ENCODE measurements around the gene PCBP4.
"Not testable (repeated sequence)": the region's sequence is repeated elsewhere in the genome, so short reads cannot be mapped to it uniquely, and the experiment has no call there.

Gene PCBP4

DNA sequence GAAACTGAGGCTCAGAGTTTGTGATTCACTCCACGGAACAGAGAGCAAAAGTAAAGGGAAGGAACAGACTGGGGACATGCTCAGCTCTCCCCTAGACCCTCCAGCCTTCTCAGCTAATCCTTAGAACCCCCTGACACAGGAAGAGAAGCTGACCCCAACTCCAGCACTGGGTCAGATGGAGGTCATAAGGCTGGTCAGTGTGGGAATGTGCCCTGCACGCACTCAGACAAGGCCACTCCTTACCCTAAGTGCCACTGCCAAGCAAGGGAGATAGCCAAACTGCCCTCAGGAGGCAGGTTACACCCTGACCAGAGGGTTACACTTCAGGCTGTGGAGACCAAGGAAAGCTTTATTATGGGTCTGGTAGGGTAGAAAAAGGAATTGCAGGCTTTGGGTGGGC, 27.3 kb upstream of the PCBP4 start:
- no peak for DNase-seq (ENCODE audit: low read depth in 2 of 2)

DNA sequence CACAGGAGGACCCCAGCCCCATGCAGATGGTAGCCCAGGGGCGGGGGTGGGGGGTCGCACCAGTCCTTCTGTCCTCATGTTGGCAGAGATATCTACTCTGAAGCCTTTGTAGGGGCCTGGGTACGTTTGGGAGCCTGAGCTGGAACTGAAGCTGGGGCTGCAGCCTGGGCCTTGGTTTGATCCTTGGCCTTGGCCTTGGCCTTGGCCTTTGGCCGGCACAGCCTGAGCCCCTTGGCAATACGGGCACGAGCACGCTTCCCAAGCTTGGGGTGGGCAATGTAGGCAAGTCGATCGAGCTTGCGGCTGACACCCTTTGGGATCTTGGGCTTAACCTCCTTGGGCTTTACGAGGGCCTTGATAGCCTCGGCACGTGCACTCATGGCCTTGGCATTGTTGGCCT, 26.4 kb upstream of the PCBP4 start:
- not testable (repeated sequence) for DNase-seq (ENCODE audit: low read depth in 2 of 2)

DNA sequence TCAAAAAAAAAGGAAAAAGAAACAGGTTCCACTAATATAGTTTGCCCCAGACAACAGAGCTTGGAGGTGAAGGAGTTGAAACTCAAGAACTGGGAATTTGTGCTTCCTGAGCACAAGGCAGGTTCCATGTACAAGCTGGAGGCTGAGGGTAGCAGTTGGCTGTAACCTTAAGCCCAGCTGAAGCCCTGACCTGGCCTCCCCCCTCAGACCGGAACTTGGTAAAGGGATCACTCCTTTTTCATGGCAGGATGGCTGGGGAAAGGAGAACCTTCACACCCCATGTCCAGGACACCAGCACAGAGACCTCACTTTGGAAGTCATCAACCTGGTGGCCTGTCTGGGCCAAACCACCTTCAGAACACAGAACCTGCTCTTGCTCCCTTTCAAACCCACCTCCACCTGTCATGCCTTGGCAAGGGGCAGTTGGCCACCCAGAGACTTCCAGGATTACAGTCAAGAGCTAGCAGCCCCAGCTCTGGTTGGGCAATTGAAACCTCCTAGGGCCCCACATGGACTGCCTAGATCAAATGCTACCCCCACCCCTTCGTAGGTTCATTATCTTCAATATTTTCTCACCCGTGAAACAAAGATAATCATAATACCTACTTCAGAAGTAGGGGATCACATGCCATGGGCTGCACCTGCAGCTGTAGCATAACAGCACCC, 24.9 kb upstream of the PCBP4 start:
- DNase-seq (ENCODE audit: low read depth in 2 of 2) = no peak

DNA sequence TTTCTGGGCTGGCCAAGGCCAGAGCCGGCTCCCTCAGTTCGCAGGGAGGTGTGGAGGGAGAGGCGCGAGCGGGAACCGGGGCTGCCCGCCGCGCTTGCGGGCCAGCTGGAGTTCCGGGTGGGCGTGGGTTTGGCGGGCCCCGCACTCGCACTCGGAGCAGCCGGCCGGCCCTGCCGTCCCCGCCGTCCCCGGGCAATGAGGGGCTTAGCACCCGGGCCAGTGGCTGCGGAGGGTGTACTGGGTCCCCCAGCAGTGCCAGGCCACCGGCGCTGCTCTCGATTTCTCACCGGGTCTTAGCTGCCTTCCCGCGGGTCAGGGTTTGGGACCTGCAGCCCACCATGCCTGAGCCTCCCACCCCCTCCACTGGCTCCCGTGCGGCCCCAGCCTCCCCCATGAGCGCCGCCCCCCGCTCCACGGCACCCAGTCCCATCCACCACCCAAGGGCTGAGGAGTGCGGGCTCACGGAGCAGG, 23.3 kb upstream of the PCBP4 start:
- DNase-seq (ENCODE audit: low read depth in 2 of 2) = not testable (repeated sequence)

DNA sequence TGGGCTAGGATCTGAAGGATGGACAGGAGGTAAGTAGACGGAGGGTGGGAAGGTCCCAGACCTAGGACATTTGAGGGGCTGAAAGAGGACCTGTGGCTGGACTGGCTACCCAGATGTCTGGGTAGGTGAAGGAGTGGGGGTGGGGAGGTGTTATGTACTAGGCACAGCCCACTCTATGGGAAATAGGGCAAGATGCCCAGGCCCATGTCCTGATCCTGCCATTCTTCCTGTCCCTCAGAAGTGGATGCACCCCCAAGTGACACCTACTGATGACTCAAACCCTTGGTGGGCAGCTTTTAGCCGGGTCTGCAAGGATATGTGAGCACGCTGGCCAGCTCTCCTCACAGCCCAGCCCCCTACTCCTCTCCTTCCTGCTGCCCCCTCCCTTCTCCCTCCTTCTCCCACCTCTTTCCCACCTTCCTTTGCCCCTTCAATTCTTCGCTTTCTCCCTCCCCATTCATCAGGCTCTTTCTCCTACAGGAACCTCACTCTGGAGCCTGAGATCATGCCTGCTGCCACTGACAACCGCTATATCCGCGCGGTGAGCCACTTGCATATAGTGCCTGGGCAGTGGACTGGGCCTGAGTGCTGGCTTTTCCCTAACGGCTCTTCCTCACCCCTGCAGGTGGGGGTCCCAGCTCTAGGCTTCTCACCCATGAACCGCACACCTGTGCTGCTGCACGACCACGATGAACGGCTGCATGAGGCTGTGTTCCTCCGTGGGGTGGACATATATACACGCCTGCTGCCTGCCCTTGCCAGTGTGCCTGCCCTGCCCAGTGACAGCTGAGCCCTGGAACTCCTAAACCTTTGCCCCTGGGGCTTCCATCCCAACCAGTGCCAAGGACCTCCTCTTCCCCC, 21.3 kb upstream of the PCBP4 start:
- DNase-seq (ENCODE audit: low read depth in 2 of 2) = no peak

DNA sequence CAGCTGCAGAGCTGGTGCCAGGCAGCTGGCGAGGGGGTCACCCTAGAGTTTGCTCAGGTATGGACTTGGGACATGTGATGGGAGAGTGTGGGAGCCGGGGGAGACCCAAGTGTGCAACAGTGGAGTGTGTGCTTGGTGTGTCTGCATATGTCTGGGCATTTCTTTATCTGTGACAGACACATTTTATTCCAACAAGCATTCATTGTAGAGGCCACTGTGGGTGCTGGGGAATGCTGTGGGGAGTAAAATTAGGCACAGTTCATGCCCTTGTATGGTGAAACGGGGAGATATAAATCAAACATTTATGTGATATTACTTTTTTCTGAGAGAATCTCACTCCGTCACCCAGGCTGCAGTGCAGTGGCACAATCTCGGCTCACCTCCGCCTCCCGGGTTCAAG, 20.3 kb upstream of the PCBP4 start:
- no peak for DNase-seq (ENCODE audit: low read depth in 2 of 2)

DNA sequence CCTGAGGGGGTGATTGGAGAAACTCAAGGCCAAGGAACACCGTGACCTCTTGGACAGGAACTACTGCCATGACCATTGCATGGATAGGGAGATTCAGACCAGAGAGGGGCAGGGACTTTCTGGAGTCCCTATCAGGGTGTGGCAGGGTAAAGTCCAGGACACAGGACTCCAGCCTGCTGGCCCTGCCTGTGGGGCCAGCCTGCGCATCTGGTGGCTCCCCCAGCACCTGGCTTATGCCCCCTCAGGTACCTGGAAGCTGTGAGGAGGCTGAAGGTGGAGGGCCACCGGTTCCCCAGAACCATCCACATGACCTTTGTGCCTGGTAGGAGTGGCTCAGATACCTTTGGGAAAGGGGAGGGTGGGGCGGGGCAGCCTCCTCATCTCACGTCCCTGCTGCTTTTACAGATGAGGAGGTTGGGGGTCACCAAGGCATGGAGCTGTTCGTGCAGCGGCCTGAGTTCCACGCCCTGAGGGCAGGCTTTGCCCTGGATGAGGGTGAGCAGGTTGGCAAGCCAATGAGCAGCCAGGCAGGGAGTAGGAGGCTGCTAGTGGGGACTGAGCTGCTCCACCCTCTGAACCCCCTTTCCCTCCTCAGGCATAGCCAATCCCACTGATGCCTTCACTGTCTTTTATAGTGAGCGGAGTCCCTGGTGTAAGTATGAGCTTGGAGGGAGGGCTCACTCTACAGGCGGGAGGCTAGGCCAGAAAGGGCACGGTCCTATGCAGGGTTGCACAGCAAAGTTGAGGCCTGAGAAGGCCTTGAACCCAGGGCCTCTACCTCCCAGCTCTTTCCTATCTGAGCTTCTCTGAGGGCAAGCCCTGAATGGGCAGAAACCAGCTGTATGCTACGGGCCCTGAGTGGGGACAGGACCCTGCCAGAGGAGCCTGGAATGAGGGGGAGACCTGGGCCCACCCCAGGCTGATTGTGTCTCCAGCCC, 19.0 kb upstream of the PCBP4 start:
- DNase-seq (ENCODE audit: low read depth in 2 of 2) = no peak

DNA sequence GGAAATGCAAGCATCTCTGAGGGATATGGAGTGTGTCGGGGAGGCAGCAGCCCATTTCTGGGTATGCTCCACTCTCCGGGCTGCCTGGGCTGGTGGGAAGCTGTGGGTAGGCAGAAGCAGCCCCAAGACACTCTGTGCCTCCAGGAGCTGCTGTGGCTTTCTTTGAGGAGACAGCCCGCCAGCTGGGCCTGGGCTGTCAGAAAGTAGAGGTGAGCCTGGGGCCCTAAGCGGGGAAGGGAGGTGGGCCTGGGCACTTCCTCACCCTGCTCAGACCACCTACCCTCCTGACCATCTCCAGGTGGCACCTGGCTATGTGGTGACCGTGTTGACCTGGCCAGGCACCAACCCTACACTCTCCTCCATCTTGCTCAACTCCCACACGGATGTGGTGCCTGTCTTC, 17.8 kb upstream of the PCBP4 start:
- no peak for DNase-seq (ENCODE audit: low read depth in 2 of 2)

DNA sequence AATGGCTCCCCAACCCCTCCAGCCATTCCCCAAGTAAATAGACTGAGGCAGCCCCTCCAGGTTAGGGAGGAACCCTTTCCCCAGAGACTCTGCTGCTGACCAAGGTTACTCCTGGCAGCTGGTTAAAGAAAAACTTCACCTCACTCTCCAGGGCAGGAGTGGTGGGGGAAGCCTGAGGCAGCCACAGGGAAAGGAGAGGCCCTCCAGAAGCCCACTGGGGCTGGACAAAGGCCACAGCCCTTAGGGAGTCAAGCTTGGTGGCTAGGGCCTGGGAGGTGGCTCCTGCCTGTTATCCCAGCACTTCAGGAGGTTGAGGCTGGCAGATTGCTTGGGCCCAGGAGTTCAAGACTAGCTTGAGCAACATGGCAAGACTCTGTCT, 17.0 kb upstream of the PCBP4 start:
- no peak for DNase-seq (ENCODE audit: low read depth in 2 of 2)

DNA sequence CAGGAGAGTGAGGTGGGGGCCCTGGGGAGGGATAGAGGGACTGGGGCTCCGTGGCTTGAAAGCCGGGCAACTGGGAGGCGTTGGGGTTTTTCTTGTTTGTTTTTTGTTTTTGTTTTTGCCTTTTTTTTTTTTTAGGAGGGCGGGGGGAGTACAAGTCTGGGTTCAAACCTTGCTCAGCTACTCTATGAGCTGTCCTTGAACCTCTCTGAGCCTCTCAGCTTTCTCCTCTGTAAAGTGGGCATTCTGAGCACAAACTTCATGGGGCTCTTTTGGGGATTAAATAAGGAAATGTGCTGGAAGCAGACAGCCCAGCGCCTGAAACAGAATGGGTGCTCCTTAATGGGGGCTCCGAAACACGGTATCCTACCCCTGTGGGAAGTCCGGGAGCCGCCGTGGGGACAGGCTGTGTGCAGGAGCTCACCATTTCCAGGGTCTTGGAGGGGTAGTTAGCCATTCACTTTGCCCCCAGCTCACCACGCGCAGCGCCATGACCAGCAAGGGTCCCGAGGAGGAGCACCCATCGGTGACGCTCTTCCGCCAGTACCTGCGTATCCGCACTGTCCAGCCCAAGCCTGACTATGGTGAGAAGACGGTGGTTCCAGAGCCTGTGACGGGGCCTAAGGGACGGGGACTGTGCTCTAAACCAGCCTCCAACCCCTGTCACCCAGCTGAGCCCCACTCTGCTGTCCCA, 16.5 kb upstream of the PCBP4 start:
- DNase-seq (ENCODE audit: low read depth in 2 of 2) = no peak

DNA sequence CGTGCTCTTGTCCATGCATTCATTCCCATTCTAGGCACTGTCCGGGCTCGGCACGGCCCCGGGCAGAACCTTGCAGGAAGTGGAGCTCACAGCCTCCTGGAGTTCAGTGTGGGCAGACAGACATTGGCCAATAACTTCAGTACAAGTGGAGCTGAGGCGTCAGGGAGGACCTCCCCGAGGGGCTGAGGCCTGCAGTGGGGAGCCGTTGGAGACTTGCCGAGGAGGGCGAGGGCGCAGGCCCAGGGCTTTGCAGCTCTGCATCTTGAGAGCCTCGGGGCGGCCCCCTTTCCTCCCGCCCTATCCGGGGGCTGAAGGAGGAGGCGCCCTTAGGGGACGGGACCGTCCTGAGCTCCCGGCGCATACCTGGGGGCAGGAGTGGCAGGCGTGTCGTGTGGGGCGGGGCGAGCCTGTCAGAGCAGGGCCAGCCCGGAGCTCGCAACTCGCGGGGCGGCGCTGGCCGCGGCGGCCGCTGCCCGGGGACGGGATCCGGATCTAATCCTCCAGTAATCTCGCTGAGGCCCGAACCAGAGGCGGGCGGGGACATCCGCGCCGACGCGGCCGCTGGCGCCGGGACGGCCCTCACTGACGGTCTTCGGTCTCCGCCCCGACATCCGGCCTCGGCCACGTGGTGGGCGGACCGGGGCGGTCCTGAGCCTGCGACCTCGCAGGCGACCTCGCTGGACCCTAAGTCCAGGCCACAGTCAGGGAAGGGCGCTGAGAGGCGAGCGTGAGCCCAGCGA, 15.8 kb upstream of the PCBP4 start, which contains the start of gene ACY1:
Gene ACY1, plus strand, starts transcription at position 698 of the 740 bp plus-strand sequence. CDS start 530 bp downstream, outside the sequence.
- peak; percentile 45 to 46 for DNase-seq (ENCODE audit: low read depth in 2 of 2)

DNA sequence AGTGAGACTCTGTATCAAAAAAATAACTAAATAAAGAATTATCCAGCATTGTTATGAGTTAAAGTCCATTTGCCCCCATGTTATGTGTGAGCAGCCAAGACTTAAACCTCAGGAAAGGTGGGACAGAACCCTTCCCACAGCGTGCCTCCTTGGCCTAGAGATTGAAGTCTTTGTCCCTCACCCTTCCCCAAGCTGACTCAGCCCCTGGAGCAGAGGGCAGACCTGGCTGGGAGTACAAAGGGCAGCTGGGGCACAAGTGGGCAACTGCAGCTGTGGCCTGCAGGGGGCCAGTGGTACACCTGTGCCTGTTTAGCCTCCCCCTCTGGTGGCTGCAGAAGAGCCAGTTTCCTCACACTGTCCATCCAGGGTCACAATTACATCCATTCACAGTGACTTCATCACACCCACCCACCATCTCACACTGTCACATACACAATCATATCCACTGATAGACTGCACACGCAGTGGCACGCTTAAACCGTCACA, 15.1 kb upstream of the PCBP4 start:
- no peak for DNase-seq (ENCODE audit: low read depth in 2 of 2)

DNA sequence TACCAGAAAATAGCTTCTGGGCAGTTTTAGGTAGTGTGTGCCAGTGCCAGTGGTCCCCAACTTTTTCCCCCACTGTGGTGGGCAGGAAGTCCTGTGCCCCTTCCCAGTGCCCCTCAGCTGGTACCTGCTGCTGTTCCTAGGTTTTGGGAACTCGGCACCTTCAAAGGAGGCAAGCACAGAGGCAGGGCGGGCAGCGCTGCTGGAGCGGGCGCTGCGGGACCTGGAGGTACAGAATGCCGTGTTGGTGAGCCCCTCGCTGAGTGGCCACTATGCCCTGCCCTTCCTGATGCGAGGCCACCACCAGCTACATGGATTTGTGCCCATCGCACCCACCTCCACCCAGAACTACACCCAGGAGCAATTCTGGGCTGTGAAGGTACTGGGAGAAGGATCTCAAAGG, 13.0 kb upstream of the PCBP4 start:
- no peak for DNase-seq (ENCODE audit: low read depth in 2 of 2)

DNA sequence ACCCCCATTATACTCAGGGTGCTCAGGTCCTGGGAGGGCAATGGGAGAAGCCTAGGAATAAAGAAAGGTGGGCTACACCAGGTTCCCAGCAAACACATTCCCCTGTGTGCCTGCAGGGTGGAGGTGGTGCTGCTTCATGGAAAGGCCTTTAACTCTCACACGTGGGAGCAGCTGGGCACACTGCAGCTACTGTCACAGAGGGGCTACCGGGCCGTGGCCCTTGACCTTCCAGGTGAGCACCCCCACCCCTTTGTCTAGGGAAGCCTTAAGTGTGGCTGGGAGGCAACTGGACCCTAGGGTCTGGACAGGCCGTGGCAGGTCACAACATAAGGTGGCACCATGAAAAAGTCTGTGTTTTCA, 10.9 kb upstream of the PCBP4 start:
- DNase-seq (ENCODE audit: low read depth in 2 of 2) = no peak

DNA sequence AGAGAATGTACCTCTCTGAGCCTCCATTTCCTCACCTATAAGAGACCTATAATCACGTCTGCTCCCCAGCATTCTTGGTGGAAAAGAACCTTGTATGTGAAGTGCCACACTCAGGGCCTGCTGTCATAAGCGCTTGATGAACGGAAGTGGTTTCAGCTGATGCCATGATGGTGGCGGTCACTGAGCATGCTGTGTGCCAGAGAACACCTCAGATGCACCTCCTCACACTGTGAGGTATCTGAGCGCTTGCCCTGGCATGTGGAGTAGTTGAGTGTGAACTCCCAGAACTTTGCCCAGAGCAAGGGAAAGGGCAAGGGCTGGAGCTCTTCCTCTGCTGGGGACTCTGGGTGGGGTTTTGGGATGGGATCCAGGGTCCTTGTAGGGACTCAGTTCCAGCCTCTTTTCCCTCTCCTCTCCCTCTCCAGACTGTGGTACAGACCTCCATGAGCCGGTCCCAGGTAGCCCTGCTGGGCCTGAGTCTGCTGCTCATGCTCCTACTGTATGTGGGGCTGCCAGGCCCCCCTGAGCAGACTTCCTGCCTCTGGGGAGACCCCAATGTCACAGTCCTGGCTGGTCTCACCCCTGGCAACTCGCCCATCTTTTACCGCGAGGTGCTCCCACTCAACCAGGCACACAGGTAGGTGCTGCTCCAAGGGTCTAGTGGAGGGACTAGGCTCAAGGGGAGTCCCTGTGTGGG, 10.3 kb upstream of the PCBP4 start:
- no peak for DNase-seq (ENCODE audit: low read depth in 2 of 2)

DNA sequence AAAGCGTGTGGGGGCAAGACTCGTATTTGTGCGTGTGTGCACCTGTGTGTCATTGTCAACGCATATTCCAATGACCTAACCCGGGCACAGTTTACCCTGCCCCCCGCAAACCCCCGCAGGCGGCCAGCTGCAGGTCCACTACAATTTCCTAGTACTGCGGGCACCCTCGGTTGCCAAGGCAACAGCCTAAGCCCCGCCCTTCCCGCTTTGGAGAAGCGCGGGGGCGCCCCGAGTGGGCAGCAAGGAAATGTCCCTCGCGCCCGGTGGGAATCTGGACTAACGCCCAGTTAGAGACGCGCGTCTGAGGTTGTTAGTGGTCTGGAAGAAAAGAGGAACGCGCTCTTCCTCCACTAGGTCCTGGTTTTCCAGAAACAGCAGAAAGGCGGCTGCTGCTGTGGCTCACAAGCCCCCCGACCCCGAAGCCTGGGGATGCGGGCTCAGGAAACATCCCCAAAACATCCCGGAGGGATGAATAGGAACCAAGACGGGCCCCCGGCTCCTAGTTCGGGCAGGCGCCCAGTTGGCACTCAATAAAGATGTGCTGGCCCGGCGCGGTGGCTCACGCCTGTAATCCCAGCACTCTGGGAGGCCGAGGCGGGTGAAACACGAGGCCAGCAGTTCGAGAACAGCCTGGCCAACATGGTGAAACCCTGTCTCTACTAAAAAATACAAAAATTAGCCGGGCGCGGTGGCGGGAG, 8.7 kb upstream of the PCBP4 start:
- DNase-seq (ENCODE audit: low read depth in 2 of 2) = no peak

DNA sequence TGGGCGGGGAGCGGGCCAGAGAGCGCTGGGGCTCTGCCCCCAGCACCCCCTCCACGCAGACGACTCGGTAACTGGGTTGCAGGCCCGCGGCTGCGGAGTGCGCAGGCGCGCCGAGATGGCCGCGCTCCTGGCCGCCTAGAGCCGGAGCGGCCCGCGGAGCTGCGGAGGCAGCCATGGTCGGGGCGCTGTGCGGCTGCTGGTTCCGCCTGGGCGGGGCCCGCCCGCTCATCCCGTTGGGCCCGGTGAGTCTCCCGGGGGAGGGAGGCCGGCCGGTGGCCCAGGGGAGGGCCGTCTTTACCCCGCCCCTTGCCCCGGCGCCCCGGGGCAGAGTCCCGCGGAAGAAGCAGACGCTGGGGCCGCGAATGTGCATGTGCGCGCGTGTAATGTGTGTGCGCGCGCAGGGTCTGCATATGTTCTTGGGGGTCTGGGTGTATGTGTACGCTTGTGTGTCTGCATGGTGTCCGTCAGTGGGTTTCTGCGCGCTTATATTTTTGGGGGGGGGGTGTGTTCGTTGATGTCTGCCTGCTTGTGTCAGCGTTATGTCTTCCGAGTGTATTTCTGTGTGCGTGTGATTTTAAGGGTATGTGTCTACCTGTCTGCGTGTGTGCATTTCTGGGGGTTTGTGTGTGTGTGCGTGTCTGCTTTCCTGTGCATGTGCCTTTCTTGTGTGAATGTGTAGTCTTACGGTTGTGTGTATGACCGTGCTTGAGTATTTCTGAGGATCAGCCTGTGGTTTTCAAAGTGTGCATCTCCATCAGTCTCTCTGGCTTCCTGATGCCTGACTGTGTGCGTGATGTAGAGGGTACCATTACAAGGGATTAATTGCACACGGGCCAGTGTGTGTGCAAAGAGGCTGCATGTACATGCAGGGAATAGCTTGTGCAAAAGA, 8.0 kb upstream of the PCBP4 start, which contains the start of gene ABHD14A:
Gene ABHD14A, plus strand, starts transcription at position 102 of the 889 bp plus-strand sequence. Its CDS starts 72 bp downstream, at position 174.
- DNase-seq (ENCODE audit: low read depth in 2 of 2) = peak in 1 of 2 experiments; percentile 35

DNA sequence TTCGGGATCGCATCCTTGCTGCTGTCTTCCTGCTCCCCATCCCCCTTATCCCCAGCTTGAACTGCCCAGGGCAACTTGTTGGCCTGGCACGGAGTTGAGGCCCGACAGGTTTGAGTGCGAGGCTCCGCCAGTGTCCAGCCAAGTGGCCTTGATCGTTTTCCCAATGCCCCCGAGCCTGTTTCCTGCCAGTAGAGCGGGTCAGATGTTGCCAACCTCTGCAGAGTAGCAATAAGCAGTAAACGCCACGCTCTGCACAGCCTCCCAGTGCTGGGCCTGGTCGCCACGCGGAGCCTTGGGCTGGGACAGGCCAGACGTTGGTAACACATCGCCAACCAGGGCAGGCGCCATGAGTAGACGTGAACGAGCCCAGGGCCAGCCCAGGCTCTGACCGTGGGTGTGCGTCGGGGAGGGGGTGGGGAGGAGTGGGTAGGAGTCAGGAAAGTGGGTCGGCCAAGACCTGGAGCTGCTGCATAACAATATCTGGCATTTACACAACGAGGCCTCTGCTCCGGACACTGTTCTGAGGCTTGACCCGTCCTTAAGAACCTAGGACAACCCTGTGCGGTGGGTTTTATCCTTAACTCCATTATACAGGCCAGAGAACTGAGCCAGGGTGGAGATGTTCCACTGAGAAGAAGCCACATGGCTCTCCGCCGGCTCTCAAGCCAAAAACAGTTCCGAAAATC, 7.2 kb upstream of the PCBP4 start:
- DNase-seq (ENCODE audit: low read depth in 2 of 2) = no peak
